Cardiac muscle cell (in vitro differentiated cells and primary cell): Measurements from ENCODE around the gene MTERF4. TPM values are rescaled to one million over a fixed set of nuclear protein-coding genes. Genes with fewer than 3 reads are reported as not detected.

Experiments
- DNase-seq, 2 donors: peaks; one replicate each; pipeline versions ENCODE4 v3.0.0 to v3.0.0-alpha.2; 2010 to 2017; ENCODE audit warnings: low read depth in 1 of 2, low spot score in 1 of 2
- H3K27ac ChIP-seq: fragments of 200-600 bp; sonication (generic); 2 replicates; pipeline ENCODE4 v1.5.1; 2016
- H3K27me3 ChIP-seq: fragments of 200-600 bp; sonication (generic); 2 replicates; pipeline ENCODE4 v1.6.0; 2016; ENCODE audit warnings: control low read depth
- H3K36me3 ChIP-seq: fragments of 200-600 bp; sonication (generic); 2 replicates; pipeline ENCODE4 v1.5.1; 2016; ENCODE audit warnings: control low read depth
- H3K4me1 ChIP-seq: fragments of 200-600 bp; sonication (generic); 2 replicates; pipeline ENCODE4 v1.8.1; 2017; ENCODE audit warnings: low read depth, mild to moderate bottlenecking, mixed run types
- H3K4me3 ChIP-seq: fragments of 200-600 bp; sonication (generic); 2 replicates; pipeline ENCODE4 v1.5.1; 2016; ENCODE audit warnings: mild to moderate bottlenecking
- H3K9me3 ChIP-seq: fragments of 200-600 bp; sonication (generic); 2 replicates; pipeline ENCODE4 v1.5.1; 2017; ENCODE audit warnings: low read depth, mild to moderate bottlenecking, control low read depth
- polyA plus RNA-seq: library from polyadenylated mRNA; unstranded; fragments of >200 nt; fragmentation: Nextera tagmentation; extraction: Ambion mirVana; gene quantifications from 2 replicates; pipeline ENCODE4 v1.2.1, GENCODE V29; 2016
- total RNA-seq: library from RNA; depleted of rRNA; stranded (reverse); fragments of >200 nt; gene quantifications from 2 replicates; pipeline ENCODE4 v1.2.3, GENCODE V29; 2016
- TF ChIP-seq, protein P1 (sequence below): IDR thresholded peaks from 2 replicates; pipeline ENCODE4 v1.5.1; 2012; ENCODE audit warnings: low read depth, mild to moderate bottlenecking, low read length

Gene MTERF4
- total and polyA plus RNA-seq, 2 experiments from 2014 or later = 26.9 to 105 TPM

DNA sequence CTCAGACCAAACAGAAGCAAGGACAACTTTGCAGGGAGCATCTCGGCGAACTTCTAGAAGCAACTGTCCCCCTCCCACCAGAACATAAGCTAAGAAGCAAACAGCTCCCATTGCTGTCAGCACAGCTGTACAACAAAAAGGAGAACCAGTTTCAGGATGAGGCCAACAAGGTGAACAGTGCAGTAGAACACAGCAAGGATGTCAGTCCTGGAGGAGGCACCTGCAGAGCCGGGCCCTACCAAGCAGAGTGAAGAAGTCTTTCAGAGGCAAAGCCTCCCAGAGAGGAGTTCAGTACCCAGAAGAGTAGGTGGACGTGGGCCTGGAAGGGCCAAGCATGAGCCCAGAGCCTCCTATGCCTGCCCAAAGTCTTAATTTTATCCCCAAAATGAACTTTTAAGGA, 46.2 kb upstream of the MTERF4 start:
- Histone ChIP-seq H3K27ac (no peak overlapping the region), H3K27me3 (peaks cover 5% of the 10 kb centered on the region), H3K4me3 (peak overlapping the region; percentile 90), H3K36me3 (no peaks in the 10 kb centered on the region), H3K4me1 (peaks cover 7% of the 10 kb centered on the region), H3K9me3 (no peaks in the 10 kb centered on the region)
- DNase-seq = no peak
- TF ChIP-seq, protein P1, sequence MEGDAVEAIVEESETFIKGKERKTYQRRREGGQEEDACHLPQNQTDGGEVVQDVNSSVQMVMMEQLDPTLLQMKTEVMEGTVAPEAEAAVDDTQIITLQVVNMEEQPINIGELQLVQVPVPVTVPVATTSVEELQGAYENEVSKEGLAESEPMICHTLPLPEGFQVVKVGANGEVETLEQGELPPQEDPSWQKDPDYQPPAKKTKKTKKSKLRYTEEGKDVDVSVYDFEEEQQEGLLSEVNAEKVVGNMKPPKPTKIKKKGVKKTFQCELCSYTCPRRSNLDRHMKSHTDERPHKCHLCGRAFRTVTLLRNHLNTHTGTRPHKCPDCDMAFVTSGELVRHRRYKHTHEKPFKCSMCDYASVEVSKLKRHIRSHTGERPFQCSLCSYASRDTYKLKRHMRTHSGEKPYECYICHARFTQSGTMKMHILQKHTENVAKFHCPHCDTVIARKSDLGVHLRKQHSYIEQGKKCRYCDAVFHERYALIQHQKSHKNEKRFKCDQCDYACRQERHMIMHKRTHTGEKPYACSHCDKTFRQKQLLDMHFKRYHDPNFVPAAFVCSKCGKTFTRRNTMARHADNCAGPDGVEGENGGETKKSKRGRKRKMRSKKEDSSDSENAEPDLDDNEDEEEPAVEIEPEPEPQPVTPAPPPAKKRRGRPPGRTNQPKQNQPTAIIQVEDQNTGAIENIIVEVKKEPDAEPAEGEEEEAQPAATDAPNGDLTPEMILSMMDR = no peak

DNA sequence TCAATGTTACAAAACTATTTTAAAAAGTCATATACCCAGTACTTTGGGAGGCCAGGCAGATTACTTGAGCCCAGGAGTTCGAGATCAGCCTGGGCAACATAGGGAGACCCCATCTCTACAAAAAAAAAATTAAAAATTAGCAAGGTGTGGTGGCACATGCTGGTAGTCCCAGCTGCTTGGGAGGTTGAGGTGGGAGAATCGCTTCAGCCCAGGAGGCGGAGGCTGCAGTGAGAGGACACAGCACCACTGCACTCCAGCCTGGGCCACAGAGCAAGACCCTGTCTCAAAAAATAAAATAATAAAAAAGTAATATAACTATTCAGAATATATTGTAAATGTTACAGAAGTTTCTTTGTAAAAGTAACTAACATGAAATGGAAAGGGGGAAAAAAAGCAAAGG, 45.2 kb upstream of the MTERF4 start:
- DNase-seq = no peak
- Histone ChIP-seq H3K27ac (no peak overlapping the region), H3K27me3 (peaks cover 5% of the 10 kb centered on the region), H3K9me3 (no peaks in the 10 kb centered on the region), H3K4me3 (no peak overlapping the region), H3K36me3 (no peaks in the 10 kb centered on the region), H3K4me1 (peaks cover 7% of the 10 kb centered on the region)
- TF ChIP-seq, protein P1 = no peak

DNA sequence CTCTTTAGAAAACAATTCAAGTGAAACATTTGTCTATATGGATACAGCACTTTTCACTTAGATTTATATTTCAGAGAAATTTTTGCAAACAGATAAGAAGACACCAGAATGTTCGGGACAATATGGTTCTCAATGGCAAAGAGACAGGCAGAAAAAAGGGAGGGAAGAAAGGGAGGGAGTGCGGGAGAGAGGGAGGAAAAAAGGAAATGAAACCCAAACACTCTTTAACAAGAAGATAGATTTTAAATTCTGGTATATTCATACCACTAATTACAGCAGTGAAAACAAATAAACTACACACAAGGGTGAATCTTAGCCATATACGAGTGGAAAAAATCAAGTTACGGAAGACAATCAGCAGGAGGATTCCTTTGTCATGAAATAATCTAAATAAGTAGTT, 44.2 kb upstream of the MTERF4 start:
- DNase-seq = no peak
- TF ChIP-seq, protein P1 = no peak
- no peaks in the 10 kb centered on the region for H3K9me3 ChIP-seq
- H3K27me3 ChIP-seq = peaks cover 5% of the 10 kb centered on the region
- no peaks in the 10 kb centered on the region for H3K36me3 ChIP-seq
- H3K4me1 ChIP-seq = peaks cover 7% of the 10 kb centered on the region
- no peak overlapping the region for H3K27ac ChIP-seq
- H3K4me3 ChIP-seq = no peak overlapping the region

DNA sequence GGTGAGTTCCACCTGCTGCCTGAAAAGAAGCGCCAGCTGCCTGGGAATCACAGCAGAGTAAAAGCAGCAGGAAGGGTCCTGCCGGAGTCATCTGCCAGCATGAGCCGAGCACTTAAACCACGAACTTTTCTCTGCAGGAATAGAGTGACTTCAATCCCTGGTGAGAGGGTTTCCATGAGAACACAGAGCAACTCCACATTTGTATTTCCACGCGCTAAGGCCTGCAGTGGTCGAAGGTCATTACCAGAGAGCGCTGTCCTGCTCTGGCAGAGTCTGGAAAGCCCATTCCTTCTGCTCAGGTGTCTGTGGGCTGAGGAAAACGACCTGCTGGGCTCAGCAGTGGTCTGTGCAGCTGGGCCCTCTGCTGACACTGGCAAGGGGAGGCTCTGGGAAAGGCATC, 40.5 kb upstream of the MTERF4 start:
- no peak for DNase-seq
- no peaks in the 10 kb centered on the region for H3K36me3 ChIP-seq
- H3K4me1 ChIP-seq = no peaks in the 10 kb centered on the region
- H3K27me3 ChIP-seq = no peaks in the 10 kb centered on the region
- H3K4me3 ChIP-seq = no peak overlapping the region
- H3K9me3 ChIP-seq = no peaks in the 10 kb centered on the region
- H3K27ac ChIP-seq = no peak overlapping the region
- TF ChIP-seq, protein P1 = no peak

DNA sequence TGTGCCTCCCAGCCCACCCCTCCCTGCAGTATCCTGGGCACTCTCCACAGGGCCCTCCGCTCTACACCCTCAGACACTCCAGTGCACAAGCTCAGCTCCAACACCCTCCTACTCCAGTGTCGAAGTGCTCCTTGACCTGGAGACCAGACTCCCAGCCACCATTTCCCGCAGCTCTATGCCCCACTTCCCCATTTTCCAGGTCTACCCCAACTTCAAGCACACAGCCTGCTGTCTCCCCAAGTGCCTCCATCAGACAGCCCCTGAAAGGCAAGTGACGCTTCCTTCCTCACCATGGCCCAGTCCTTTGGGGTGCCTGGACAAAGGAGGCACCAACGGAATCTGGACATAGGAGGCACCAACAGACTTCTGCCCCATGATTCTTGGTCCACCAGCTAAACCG, 40.0 kb upstream of the MTERF4 start:
- Histone ChIP-seq H3K36me3 (no peaks in the 10 kb centered on the region), H3K4me1 (no peaks in the 10 kb centered on the region), H3K27me3 (no peaks in the 10 kb centered on the region), H3K27ac (no peak overlapping the region), H3K4me3 (no peak overlapping the region), H3K9me3 (no peaks in the 10 kb centered on the region)
- TF ChIP-seq, protein P1 = no peak
- no peak for DNase-seq
